ENCODE results near the gene PRH2.

Gene PRH2

DNA sequence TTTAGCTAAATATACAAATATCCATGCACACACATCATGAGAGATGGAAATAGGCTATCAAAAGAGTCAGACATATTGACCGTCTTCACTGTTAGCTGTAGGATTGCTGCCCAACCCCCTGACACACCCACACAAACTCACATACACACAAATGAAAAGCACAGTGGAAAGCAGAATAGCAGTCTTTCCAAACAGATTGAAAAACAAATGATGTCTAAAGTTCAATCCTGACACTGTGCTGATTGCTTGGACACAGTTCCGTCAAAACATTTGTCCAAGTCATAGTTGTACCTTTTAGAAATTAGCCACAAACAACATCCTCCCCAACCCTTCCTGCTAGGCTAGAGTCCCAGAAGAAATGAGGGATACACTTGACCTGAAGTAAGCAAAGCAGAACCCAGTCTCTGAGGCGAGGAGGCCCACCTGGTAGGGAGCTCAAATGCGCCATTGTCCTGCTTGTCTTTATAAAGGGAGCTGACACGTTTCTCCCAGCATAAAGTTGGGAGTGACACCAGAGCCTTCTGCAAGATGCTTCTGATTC is at the start of gene PRH2:
Gene PRH2, plus strand, starts transcription at position 491 of the 541 bp plus-strand sequence. Its CDS starts 38 bp downstream, at position 529.
- no peak within 1 kb of the TSS for H3K4me3 ChIP-seq (ENCODE audit: low read depth, low read length)
- TF ChIP-seq, protein P1, sequence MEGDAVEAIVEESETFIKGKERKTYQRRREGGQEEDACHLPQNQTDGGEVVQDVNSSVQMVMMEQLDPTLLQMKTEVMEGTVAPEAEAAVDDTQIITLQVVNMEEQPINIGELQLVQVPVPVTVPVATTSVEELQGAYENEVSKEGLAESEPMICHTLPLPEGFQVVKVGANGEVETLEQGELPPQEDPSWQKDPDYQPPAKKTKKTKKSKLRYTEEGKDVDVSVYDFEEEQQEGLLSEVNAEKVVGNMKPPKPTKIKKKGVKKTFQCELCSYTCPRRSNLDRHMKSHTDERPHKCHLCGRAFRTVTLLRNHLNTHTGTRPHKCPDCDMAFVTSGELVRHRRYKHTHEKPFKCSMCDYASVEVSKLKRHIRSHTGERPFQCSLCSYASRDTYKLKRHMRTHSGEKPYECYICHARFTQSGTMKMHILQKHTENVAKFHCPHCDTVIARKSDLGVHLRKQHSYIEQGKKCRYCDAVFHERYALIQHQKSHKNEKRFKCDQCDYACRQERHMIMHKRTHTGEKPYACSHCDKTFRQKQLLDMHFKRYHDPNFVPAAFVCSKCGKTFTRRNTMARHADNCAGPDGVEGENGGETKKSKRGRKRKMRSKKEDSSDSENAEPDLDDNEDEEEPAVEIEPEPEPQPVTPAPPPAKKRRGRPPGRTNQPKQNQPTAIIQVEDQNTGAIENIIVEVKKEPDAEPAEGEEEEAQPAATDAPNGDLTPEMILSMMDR (IDR thresholded peaks at IDR 0.05; ENCODE audit: low read depth, low read length) = no peak

DNA sequence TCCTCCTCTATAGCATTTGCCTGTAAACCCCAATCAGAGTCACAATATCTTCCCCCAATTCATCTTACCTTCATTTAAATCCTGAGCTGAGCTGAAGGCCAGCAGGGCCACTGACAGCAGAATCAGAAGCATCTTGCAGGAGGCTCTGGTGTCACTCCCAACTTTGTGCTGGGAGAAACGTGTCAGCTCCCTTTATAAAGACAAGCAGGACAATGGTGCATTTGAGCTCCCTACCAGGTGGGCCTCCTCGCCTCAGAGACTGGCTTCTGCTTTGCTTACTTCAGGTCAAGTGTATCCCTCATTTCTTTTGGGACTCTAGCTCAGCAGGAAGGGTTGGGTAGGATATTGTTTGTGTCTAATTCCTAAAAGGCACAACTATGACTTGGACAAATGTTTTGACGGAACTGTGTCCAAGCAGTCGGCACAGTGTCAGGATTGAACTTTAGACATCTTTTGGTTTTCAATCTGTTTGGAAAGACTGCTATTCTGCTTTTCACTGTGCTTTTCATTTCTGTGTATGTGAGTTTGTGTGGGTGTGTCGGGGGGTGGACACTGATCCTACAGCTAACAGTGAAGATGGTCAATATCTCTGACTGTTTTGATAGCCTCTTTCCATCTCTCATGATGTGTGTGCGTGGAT is 44.8 kb upstream of the PRH2 start, which contains the start of gene PRH1:
Gene PRH1, minus strand, starts transcription at position 170 of the 640 bp plus-strand sequence. Its CDS starts 38 bp downstream, at position 132.
- H3K4me3 ChIP-seq (ENCODE audit: low read depth, low read length) = no peak within 1 kb of the TSS
- TF ChIP-seq, protein P1 (IDR thresholded peaks at IDR 0.05; ENCODE audit: low read depth, low read length) = no peak

DNA sequence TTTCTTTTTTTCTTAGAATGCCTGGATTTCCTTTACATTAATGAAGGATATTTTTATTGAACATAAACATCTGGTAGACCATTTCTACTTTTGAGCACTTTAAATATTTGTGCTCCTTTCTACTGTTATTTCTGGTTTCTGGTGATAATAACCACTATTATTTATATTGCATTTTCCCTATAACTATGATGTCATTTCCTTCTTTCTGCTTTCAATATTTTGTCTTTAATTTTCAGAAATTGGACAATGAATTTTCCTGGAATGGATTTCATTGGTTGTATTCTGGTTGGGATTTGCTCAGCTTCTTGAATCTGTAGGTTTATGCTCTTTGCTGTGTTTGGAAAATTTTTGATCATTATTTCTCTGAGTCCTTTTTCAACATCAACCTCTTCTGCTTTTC is 39.8 kb upstream of the PRH2 start:
- TF ChIP-seq, protein P1 (IDR thresholded peaks at IDR 0.05; ENCODE audit: low read depth, low read length) = no peak
- H3K4me3 ChIP-seq (ENCODE audit: low read depth, low read length) = no peak overlapping the region

DNA sequence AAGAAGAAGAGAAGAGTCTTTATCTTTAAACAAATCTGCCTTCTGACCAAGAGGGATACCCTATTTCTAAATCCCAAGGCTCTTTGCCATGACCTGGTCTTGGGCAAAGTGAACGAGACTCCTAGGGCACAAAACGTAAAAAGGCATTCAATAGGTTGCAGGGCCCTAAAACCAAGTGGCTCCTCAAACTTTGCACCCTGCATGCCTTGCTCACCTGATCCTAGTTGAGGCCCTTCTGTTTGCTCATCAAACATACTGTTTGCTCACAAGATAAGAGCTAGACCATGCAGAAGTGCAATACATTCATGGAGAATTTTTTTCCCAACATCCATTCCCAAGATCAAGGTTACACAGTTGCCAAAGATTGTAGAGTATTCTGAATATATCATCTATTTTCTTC is 37.1 kb upstream of the PRH2 start:
- no peak overlapping the region for H3K4me3 ChIP-seq (ENCODE audit: low read depth, low read length)
- TF ChIP-seq, protein P1 (IDR thresholded peaks at IDR 0.05; ENCODE audit: low read depth, low read length) = no peak

DNA sequence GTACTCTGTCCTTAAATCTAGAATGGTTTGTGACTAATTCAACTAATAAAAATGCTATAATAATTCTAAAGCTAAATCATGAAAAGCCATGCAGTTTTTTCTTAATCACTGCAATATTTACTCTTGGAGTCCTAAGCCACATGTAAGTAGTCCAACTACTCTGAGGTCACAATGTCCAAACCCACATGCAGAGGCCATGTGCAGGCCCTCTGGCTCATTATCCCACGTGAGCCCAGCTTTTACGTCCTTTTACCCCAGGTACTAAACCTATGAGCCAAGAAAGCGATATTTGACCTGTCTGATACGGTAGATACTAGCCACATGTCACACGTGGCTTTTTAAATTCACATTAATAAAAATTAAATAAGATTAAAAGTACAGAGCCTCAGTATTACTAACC is 32.2 kb upstream of the PRH2 start:
- TF ChIP-seq, protein P1 (IDR thresholded peaks at IDR 0.05; ENCODE audit: low read depth, low read length) = no peak

DNA sequence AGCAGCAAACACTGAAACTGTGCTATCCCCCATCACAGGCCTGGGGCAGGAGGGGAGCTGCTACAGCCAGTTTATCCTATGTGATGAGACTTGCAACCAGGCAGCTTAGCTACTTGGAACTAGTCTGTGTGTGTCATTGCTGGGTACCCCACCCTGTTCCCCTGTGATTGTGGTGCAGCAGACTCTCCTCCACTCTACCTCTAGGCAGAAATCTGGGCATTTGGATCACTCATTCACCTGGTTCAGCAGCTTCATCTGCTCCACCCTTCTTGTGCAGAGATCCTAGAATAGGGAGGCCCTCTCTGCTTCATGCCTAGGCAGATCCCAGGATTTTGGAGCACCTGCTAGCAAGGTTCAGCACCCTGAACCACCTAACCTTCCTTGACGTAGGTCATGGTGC is 28.5 kb upstream of the PRH2 start:
- no peak overlapping the region for H3K4me3 ChIP-seq (ENCODE audit: low read depth, low read length)
- TF ChIP-seq, protein P1 (IDR thresholded peaks at IDR 0.05; ENCODE audit: low read depth, low read length) = no peak

More for the DNA sequence above, 32.2 kb upstream of the PRH2 start:
- no peak overlapping the region for H3K4me3 ChIP-seq (ENCODE audit: low read depth, low read length)

DNA sequence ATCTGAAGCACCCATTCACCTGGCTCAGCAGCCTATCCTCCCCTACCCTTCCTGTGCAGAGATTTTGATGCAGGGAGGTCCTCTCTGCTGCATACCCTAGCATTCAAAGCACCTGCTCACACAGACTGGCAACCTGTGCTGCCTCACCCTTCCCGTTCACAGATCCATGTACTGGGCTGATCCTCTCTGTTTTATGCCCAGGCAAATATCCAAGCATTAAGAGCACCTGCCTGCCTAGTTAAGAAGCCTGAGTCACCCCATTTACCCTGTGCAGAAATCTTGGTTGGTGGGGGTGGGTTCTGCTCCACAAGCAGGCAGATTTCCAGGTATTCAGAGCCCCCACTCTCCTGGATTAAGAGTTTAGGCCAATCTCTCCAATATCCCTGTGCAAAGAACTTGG is 28.1 kb upstream of the PRH2 start:
- TF ChIP-seq, protein P1 (IDR thresholded peaks at IDR 0.05; ENCODE audit: low read depth, low read length) = no peak
- H3K4me3 ChIP-seq (ENCODE audit: low read depth, low read length) = no peak overlapping the region

Measured in WI38 (cell line).